Amniotic epithelial cell (primary cell): ENCODE results near the gene ARL2BP.

Experiments used
- DNase-seq: peaks from one replicate; pipeline ENCODE4 v3.0.0-alpha.2; 2010; ENCODE audit warnings: low read depth

ARL2BP gene

GRCh38 chr16:57235128-57236021 is 9.7 kb upstream of the ARL2BP start:
- DNase-seq, result peak; percentile 84

- DNase-seq, result no peak
Measured at GRCh38 chr16:57236022-57236350, 9.1 kb upstream of the ARL2BP start.

GRCh38 chr16:57238682-57239081 is 6.4 kb upstream of the ARL2BP start:
- DNase-seq, result no peak

GRCh38 chr16:57239107-57239506 is 6.0 kb upstream of the ARL2BP start:
- no peak for DNase-seq

GRCh38 chr16:57240851-57241250 is 4.2 kb upstream of the ARL2BP start:
- no peak for DNase-seq

- DNase-seq, result no peak
Measured at GRCh38 chr16:57242650-57243049, 2.4 kb upstream of the ARL2BP start.

GRCh38 chr16:57244463-57244766 is 644 bp upstream of the ARL2BP start:
- DNase-seq, result no peak

- no peak for DNase-seq
Measured at GRCh38 chr16:57245472-57246113, 534 bp downstream of the ARL2BP start.

- no peak for DNase-seq
Measured at GRCh38 chr16:57251352-57251751, 6.3 kb downstream of the ARL2BP start.

- DNase-seq, result no peak
Measured at GRCh38 chr16:57252148-57252721, 7.2 kb downstream of the ARL2BP start.

- DNase-seq, result peak; percentile 53
Measured at GRCh38 chr16:57253466-57253865, 8.4 kb downstream of the ARL2BP start.

- DNase-seq, result no peak
Measured at GRCh38 chr16:57255686-57256415, 10.8 kb downstream of the ARL2BP start.

GRCh38 chr16:57256601-57257395 is 11.7 kb downstream of the ARL2BP start:
- no peak for DNase-seq

GRCh38 chr16:57257455-57258070 is 12.5 kb downstream of the ARL2BP start:
- DNase-seq, result no peak

- no peak for DNase-seq
Measured at GRCh38 chr16:57258226-57258909, 13.3 kb downstream of the ARL2BP start.

- no peak for DNase-seq
Measured at GRCh38 chr16:57258910-57259475, 13.9 kb downstream of the ARL2BP start.

GRCh38 chr16:57260294-57260929 is 15.4 kb downstream of the ARL2BP start:
- peak; percentile 61 for DNase-seq

- DNase-seq, result no peak
Measured at GRCh38 chr16:57261806-57262205, 16.7 kb downstream of the ARL2BP start.

- no peak for DNase-seq
Measured at GRCh38 chr16:57262841-57263540, 17.9 kb downstream of the ARL2BP start.
